Endothelial cell of umbilical vein (primary cell): Measurements from ENCODE around the gene RPL39. TPM values are rescaled to one million over a fixed set of nuclear protein-coding genes. Genes with fewer than 3 reads are reported as not detected.
"Not testable (repeated sequence)": the region's sequence is repeated elsewhere in the genome, so short reads cannot be mapped to it uniquely, and the experiment has no call there.

Source experiments
- BruUV-seq: library from RNA; stranded (reverse); fragments of 400-500 nt; replicated peaks from 2 replicates; lab custom pipeline; 2021; lab: Mats Ljungman, UMichigan
- CTCF ChIA-PET: fragments of 300-600, 350-600 bp; sonication (Branson Sonifier 250); formaldehyde crosslinking; loops from one replicate; lab custom pipeline; 2021; ENCODE audit warnings: antibody characterized with exemption, inconsistent platforms; lab: Charles Lee
- POLR2A ChIA-PET: fragments of 300-600, 350-600 bp; sonication (Branson Sonifier 250); formaldehyde crosslinking; loops from one replicate; lab custom pipeline; 2021; ENCODE audit warnings: antibody characterized with exemption, inconsistent platforms; lab: Charles Lee
- DNase-seq: peaks from one replicate; pipeline ENCODE4 v3.0.0-alpha.2; 2011; ENCODE audit warnings: low read depth, low spot score
- FAIRE-seq: peaks from 2 replicates; lab custom pipeline; 2011; peaks lifted over from hg19 to GRCh38; lab: Jason Lieb, UNC
- H2AFZ ChIP-seq: 2 replicates; pipeline ENCODE4 v1.6.0; 2012; ENCODE audit warnings: low read depth, low read length, control low read depth, inconsistent platforms
- H3K27ac ChIP-seq: 2 replicates; pipeline ENCODE4 v1.5.1; 2011; ENCODE audit warnings: low read depth, mild to moderate bottlenecking, control low read depth, low read length, moderate library complexity; ENCODE audit not compliant: insufficient read depth
- H3K27me3 ChIP-seq, 2 experiments: 2 replicates each; pipeline versions ENCODE4 v1.6.0 to v1.6.1; 2011; ENCODE audit warnings: low read length in 2 of 2, mixed read lengths in 1 of 2; ENCODE audit not compliant: control insufficient read depth in 2 of 2, insufficient read depth in 2 of 2
- H3K36me3 ChIP-seq, 2 experiments: 2 replicates in 1 of 2; 3 replicates in 1 of 2; pipeline ENCODE4 v1.5.1; 2011; ENCODE audit warnings: low read length in 2 of 2, mild to moderate bottlenecking in 1 of 2, moderate library complexity in 1 of 2; ENCODE audit not compliant: control insufficient read depth in 2 of 2, insufficient read depth in 2 of 2; ENCODE audit errors: extremely low read depth in 1 of 2
- H3K4me1 ChIP-seq: 3 replicates; pipeline ENCODE4 v1.5.1; 2011; ENCODE audit warnings: mild to moderate bottlenecking, low read length; ENCODE audit not compliant: control insufficient read depth, insufficient read depth; ENCODE audit errors: extremely low read depth
- H3K4me2 ChIP-seq: 2 replicates; pipeline ENCODE4 v1.6.1; 2011; ENCODE audit warnings: low read length, control low read depth, mixed read lengths; ENCODE audit not compliant: insufficient read depth
- H3K4me3 ChIP-seq, 3 experiments: fragments of 200-600 bp in 1 of 3; sonication (generic), shearing (Covaris generic) in 1 of 3; replicated peaks in 1 of 3; 2 replicates each; pipeline ENCODE4 v1.5.1; 2011 to 2016; ENCODE audit warnings: control low read depth in 3 of 3, low read length in 3 of 3, mild to moderate bottlenecking in 2 of 3, inconsistent platforms in 1 of 3, low read depth in 1 of 3, moderate library complexity in 1 of 3; ENCODE audit not compliant: insufficient read depth in 1 of 3
- H3K79me2 ChIP-seq: 2 replicates; pipeline ENCODE4 v1.6.0; 2012; ENCODE audit warnings: low read length, inconsistent platforms; ENCODE audit not compliant: control insufficient read depth, insufficient read depth
- H3K9ac ChIP-seq: replicated peaks from 2 replicates; pipeline ENCODE3; 2011; ENCODE audit warnings: low read length, control low read depth; ENCODE audit not compliant: insufficient read depth; ENCODE audit errors: extremely low read depth
- H3K9me1 ChIP-seq: replicated peaks from 3 replicates; pipeline ENCODE4 v1.6.0; 2011; ENCODE audit warnings: mild to moderate bottlenecking, low read length; ENCODE audit not compliant: control insufficient read depth, insufficient read depth; ENCODE audit errors: extremely low read depth
- H3K9me3 ChIP-seq: replicated peaks from 2 replicates; pipeline ENCODE4 v1.5.1; 2012; ENCODE audit warnings: low read length, inconsistent platforms; ENCODE audit not compliant: control insufficient read depth, insufficient read depth
- H4K20me1 ChIP-seq: replicated peaks from 2 replicates; pipeline ENCODE3; 2011; ENCODE audit warnings: mild to moderate bottlenecking, low read length; ENCODE audit not compliant: control insufficient read depth, insufficient read depth; ENCODE audit errors: extremely low read depth
- dilution Hi-C: fragments of 300-500 bp; cut with MboI; formaldehyde crosslinking; loops from one replicate; pipeline ENCODE4 v1.15.0; 2019; ENCODE audit warnings: low sequenced_read_pairs; ENCODE audit not compliant: extremely low pct_ligation_motif_present
- intact Hi-C: fragments of 100-400 bp; cut with micrococcal nuclease; formaldehyde crosslinking; loops from one replicate; pipeline ENCODE4 v1.10.0; 2022
- polyA plus RNA-seq, 4 experiments: library from polyadenylated mRNA; depleted of rRNA in 3 of 4; stranded (reverse) in 3 of 4; unstranded in 1 of 4; fragments of >200 nt; gene quantifications; 2 replicates each; pipeline versions ENCODE4 v1.2.1 to v1.2.3, GENCODE V29; 2011 to 2012; ENCODE audit warnings: missing spikeins in 1 of 4
- total RNA-seq: library from RNA; stranded (reverse); gene quantifications from 2 replicates; pipeline ENCODE4 v1.2.3, GENCODE V29; 2021

Gene RPL39
- total and polyA plus RNA-seq, 2 donors (not counting 3 experiments of a cell fraction or from before 2014, with no cell fraction given) = 1,305 to 1,516 TPM

GRCh38 chrX:119750751-119751150, 40.7 kb downstream of the RPL39 start:
- DNase-seq, H3K9ac ChIP-seq, H3K4me3 ChIP-seq, H3K4me2 ChIP-seq, H3K4me1 ChIP-seq, H4K20me1 ChIP-seq, H3K9me3 ChIP-seq, BruUV-seq, H3K79me2 ChIP-seq, FAIRE-seq, CTCF ChIA-PET, H3K27me3 ChIP-seq, dilution Hi-C loops, H2AFZ ChIP-seq, H3K9me1 ChIP-seq, H3K27ac ChIP-seq, POLR2A ChIA-PET, intact Hi-C loops, H3K36me3 ChIP-seq: not testable (repeated sequence)

- intact Hi-C loops, dilution Hi-C loops, BruUV-seq, H4K20me1 ChIP-seq, H3K79me2 ChIP-seq, H3K27ac ChIP-seq, H2AFZ ChIP-seq, H3K27me3 ChIP-seq, H3K4me2 ChIP-seq, H3K9me3 ChIP-seq, H3K9me1 ChIP-seq, FAIRE-seq, H3K4me3 ChIP-seq, H3K9ac ChIP-seq, H3K36me3 ChIP-seq, POLR2A ChIA-PET, H3K4me1 ChIP-seq, CTCF ChIA-PET, DNase-seq: not testable (repeated sequence)
Observed at GRCh38 chrX:119750131-119750530, 41.3 kb downstream of the RPL39 start.
